ENCODE measurements around the gene MBP. TPM values are rescaled to one million over a fixed set of nuclear protein-coding genes. Genes with fewer than 3 reads are reported as not detected.
A peak's percentile ranks its signal among the peaks of the same experiment; 100 is the strongest.

The MBP gene
- total RNA-seq, 2 donors from 2014 or later, result 41.7 to 42.2 TPM

- peak; percentile 39 for TF ChIP-seq CTCF (IDR thresholded peaks at IDR 0.05)
- Histone ChIP-seq H3K27me3 (replicated peaks; ENCODE audit: insufficient read depth) (no peaks in the 10 kb centered on the region), H3K9me3 (no peaks in the 10 kb centered on the region), H3K4me1 (ENCODE audit: control insufficient read depth in 1 of 2, low read depth in 2 of 2) (peaks cover 26 to 45% of the 10 kb centered on the region in 2 donors), H3K4me3 (no peak overlapping the region), H3K36me3 (no peaks in the 10 kb centered on the region), H3K27ac (peak overlapping the region; percentile 47 to 67)
- DNase-seq (ENCODE audit: low spot score), result no peak
- ATAC-seq (ENCODE audit: insufficient number of reproducible peaks, low FRiP score, low read depth), result peak; percentile 21
Measured at GRCh38 chr18:77054606-77055428, 77.8 kb downstream of the MBP start.

DNA sequence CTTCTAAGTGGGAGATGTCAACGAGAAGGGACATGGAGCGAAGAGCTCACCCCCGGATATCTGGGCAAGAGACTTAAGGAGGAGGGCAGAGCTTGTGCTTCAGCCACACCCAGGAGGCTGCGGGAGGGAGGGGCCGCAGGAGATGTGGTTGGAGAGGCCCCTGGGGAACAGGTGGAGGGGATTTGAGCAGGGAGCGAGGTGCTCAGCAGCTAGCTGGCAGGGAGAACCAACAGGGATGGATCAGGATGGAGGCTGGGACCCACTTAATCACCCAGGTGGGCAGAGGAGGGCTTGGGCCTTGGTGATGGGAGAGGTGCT, 78.3 kb downstream of the MBP start:
- peak overlapping the region; percentile 47 to 67 for H3K27ac ChIP-seq
- no peak for ATAC-seq (ENCODE audit: insufficient number of reproducible peaks, low FRiP score, low read depth)
- no peak overlapping the region for H3K4me3 ChIP-seq
- TF ChIP-seq CTCF (IDR thresholded peaks at IDR 0.05), result no peak
- no peak for DNase-seq (ENCODE audit: low spot score)
- H3K4me1 ChIP-seq (ENCODE audit: control insufficient read depth in 1 of 2, low read depth in 2 of 2), result peaks cover 26 to 45% of the 10 kb centered on the region in 2 donors
- H3K27me3 ChIP-seq (replicated peaks; ENCODE audit: insufficient read depth), result no peaks in the 10 kb centered on the region
- H3K36me3 ChIP-seq, result no peaks in the 10 kb centered on the region
- H3K9me3 ChIP-seq, result no peaks in the 10 kb centered on the region

- H3K27me3 ChIP-seq (replicated peaks; ENCODE audit: insufficient read depth), result no peaks in the 10 kb centered on the region
- ATAC-seq (ENCODE audit: insufficient number of reproducible peaks, low FRiP score, low read depth) (no peak), DNase-seq (ENCODE audit: low spot score) (no peak)
- no peak for TF ChIP-seq CTCF (IDR thresholded peaks at IDR 0.05)
- H3K36me3 ChIP-seq, result no peaks in the 10 kb centered on the region
- H3K9me3 ChIP-seq, result no peaks in the 10 kb centered on the region
- H3K27ac ChIP-seq, result peak overlapping the region; percentile 47 to 67
- H3K4me1 ChIP-seq (ENCODE audit: control insufficient read depth in 1 of 2, low read depth in 2 of 2), result peaks cover 26 to 41% of the 10 kb centered on the region in 2 donors
- H3K4me3 ChIP-seq, result no peak overlapping the region
Measured at GRCh38 chr18:77053616-77054287, 78.8 kb downstream of the MBP start.

DNA sequence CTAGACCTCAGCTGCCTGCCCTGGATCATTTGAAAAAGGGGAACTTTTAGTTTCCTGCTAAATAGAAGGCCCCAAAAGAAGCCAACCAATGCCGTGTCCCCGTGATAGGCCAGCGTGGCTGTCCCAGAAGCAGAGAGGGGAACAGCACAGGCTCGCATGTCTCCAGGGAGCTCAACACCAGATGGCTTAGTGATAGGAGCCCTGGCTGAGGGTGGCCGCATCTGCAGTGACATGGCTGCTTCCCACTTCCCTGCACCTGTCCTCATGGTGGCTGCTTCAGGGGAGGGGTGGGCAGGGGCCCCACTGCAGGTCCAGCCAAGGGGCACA, 79.6 kb downstream of the MBP start:
- no peaks in the 10 kb centered on the region for H3K27me3 ChIP-seq (replicated peaks; ENCODE audit: insufficient read depth)
- no peak for TF ChIP-seq CTCF (IDR thresholded peaks at IDR 0.05)
- ATAC-seq (ENCODE audit: insufficient number of reproducible peaks, low FRiP score, low read depth) (no peak), DNase-seq (ENCODE audit: low spot score) (no peak)
- H3K9me3 ChIP-seq, result no peaks in the 10 kb centered on the region
- H3K27ac ChIP-seq, result no peak overlapping the region
- no peak overlapping the region for H3K4me3 ChIP-seq
- H3K4me1 ChIP-seq (ENCODE audit: control insufficient read depth in 1 of 2, low read depth in 2 of 2), result peaks cover 26 to 33% of the 10 kb centered on the region in 2 donors
- no peaks in the 10 kb centered on the region for H3K36me3 ChIP-seq

- Histone ChIP-seq H3K36me3 (no peaks in the 10 kb centered on the region), H3K4me1 (ENCODE audit: control insufficient read depth in 1 of 2, low read depth in 2 of 2) (peaks cover 26 to 33% of the 10 kb centered on the region in 2 donors), H3K9me3 (no peaks in the 10 kb centered on the region), H3K27ac (peak overlapping the region in 1 of 2 donors; percentile 9), H3K27me3 (replicated peaks; ENCODE audit: insufficient read depth) (no peaks in the 10 kb centered on the region), H3K4me3 (no peak overlapping the region)
- TF ChIP-seq CTCF (IDR thresholded peaks at IDR 0.05), result no peak
- ATAC-seq (ENCODE audit: insufficient number of reproducible peaks, low FRiP score, low read depth) (no peak), DNase-seq (ENCODE audit: low spot score) (no peak)
Measured at GRCh38 chr18:77052297-77052982, 80.1 kb downstream of the MBP start.

All from thoracic aorta (tissue), 2 donors.